Measurements from ENCODE around the gene INKA1. TPM values are rescaled to one million over a fixed set of nuclear protein-coding genes. Genes with fewer than 3 reads are reported as not detected.

Gene INKA1
- total and polyA plus RNA-seq, 9 donors, result 0.25 to 5.5 (median 3.4) TPM

DNA sequence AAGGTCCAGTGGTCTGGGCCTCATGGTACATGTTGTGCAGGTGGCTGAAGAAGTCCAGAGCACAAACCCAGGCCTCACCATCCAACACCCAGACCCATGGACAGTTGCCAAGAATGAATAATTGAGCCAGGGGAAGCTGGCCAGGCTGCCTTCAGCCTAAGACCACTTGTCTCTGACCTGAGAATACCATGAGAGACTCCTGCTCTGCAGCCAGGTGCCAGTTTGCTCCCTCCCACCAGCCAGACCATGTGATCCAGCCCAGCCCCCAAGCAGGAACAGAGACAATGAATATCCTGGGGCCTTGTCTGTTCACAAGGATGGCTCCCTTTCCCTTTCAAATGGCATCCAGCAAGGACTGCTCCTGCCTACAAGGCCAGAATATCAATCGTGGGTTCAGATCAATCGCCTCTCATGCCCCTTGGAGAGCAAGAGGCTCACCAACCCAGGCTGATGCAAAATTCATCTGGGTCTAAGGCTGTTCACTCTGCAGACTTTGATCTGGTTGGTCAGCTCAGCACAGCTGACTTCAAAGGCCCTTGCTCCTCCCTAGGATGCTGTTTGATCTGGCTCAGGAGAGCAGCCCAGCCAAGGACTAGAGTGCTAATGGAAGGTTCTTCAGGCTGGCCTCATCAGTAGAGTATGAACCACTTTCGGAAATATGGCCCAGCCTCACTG lies 39.9 kb downstream of the INKA1 start:
- Histone ChIP-seq H3K4me1 (ENCODE audit: insufficient read depth) (peaks cover 4% of the 10 kb centered on the region), H3K4me3 (no peak overlapping the region), H3K27me3 (no peaks in the 10 kb centered on the region), H3K36me3 (no peaks in the 10 kb centered on the region), H3K9me3 (no peaks in the 10 kb centered on the region), H3K27ac (no peak overlapping the region)
- TF ChIP-seq, protein P1, sequence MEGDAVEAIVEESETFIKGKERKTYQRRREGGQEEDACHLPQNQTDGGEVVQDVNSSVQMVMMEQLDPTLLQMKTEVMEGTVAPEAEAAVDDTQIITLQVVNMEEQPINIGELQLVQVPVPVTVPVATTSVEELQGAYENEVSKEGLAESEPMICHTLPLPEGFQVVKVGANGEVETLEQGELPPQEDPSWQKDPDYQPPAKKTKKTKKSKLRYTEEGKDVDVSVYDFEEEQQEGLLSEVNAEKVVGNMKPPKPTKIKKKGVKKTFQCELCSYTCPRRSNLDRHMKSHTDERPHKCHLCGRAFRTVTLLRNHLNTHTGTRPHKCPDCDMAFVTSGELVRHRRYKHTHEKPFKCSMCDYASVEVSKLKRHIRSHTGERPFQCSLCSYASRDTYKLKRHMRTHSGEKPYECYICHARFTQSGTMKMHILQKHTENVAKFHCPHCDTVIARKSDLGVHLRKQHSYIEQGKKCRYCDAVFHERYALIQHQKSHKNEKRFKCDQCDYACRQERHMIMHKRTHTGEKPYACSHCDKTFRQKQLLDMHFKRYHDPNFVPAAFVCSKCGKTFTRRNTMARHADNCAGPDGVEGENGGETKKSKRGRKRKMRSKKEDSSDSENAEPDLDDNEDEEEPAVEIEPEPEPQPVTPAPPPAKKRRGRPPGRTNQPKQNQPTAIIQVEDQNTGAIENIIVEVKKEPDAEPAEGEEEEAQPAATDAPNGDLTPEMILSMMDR (IDR thresholded peaks at IDR 0.05), result no peak
- no peak for TF ChIP-seq POLR2A (IDR thresholded peaks at IDR 0.05)
- no peak for DNase-seq
- WGBS, 3 donors, result 90 to 98% (median 95%) methylated on average over 3 of the region's 3 CpGs
- intact Hi-C loops (cut with DNase I), result loop anchor here in 2 of 4 donors (5.0 to 10.0 kb wide), 2 partner anchors 128 to 306 kb away; partner anchors contain the start of gene AMIGO3 (in 1 of the 2)

DNA sequence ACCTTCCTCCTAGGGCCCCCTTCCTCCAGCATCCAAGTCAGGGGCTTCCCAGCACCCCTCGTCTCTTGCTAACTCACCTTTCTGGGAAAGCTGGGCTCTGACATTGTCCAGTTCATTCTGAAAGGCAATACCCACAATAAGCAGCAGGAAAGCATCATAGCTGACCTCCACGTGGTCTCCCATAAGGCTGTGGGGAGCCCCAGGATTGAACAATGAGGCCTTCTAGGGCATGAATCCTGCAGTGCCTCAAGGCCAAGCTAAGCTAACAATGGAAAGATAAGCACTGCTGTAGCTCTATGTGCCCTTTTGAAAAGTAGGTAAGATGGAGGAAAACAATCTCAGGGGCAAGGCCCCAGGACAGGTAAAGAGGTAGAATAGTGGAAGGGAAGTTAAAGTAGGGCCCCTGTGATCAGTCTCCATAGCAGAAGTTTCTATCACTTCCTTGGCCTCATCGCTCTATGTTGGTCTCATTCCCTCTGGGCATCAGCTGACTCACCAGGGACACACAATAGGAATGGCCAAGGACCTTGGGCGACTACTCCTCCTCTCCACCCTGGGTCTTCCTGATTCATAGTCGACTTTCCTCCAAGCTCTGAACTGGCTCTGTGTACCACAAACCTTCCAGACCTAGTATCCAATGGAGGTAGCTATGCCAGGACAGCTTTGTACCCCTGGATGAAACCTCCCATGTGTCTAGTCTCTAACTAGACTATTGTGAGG lies 41.6 kb downstream of the INKA1 start:
- Histone ChIP-seq H3K4me1 (ENCODE audit: insufficient read depth) (peaks cover under 1% of the 10 kb centered on the region), H3K36me3 (no peaks in the 10 kb centered on the region), H3K4me3 (no peak overlapping the region), H3K27ac (no peak overlapping the region), H3K27me3 (no peaks in the 10 kb centered on the region), H3K9me3 (no peaks in the 10 kb centered on the region)
- TF ChIP-seq EP300 (IDR thresholded peaks at IDR 0.05), result no peak
- no peak for TF ChIP-seq POLR2A (IDR thresholded peaks at IDR 0.05)
- TF ChIP-seq, protein P1 (IDR thresholded peaks at IDR 0.05), result no peak
- intact Hi-C loops (cut with DNase I), result loop anchor here in 2 of 4 donors (5.0 to 10.0 kb wide), 2 partner anchors 130 to 307 kb away; partner anchors contain the start of gene AMIGO3 (in 1 of the 2)
- WGBS, 3 donors, result 74 to 91% (median 82%) methylated on average over 5 of the region's 5 CpGs
- no peak for DNase-seq

DNA sequence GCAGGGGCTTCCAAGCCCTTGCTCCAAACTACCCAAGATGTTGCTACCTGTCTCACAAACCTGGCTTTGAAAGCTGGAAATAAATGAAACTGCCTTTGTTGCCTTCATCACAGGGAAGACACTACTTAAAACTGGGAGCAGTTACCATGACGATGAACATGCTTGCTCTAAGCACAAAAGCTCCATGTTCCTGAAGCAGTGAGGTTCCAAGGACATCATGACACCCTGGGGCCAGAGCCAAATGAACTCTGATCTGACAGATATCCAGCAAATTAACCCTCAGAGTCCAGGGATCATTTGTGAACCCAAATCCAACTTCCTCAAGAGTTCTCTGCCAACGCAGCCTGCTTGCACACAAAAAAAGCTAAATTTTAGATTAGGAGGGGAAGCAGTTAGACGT lies 42.6 kb downstream of the INKA1 start:
- no peak overlapping the region for H3K27ac ChIP-seq
- H3K36me3 ChIP-seq, result no peaks in the 10 kb centered on the region
- H3K4me1 ChIP-seq (ENCODE audit: insufficient read depth), result no peaks in the 10 kb centered on the region
- no peak for TF ChIP-seq POLR2A (IDR thresholded peaks at IDR 0.05)
- TF ChIP-seq EP300 (IDR thresholded peaks at IDR 0.05), result no peak
- TF ChIP-seq, protein P1 (IDR thresholded peaks at IDR 0.05), result no peak
- WGBS, 3 donors, result 81 to 89% (median 83%) methylated on average over 3 of the region's 3 CpGs
- intact Hi-C loops (cut with DNase I), result loop anchor here in 1 of 4 donors (10.0 kb wide), 1 partner anchor 131 kb away; the partner anchor contains the start of gene AMIGO3
- no peak for DNase-seq
- no peaks in the 10 kb centered on the region for H3K27me3 ChIP-seq
- H3K4me3 ChIP-seq, result no peak overlapping the region
- H3K9me3 ChIP-seq, result no peaks in the 10 kb centered on the region

Small RNAs within 50 kb of the gene (microRNA-seq; reads per million reads assigned to microRNA genes)
- 0 to 1.9 (median 0.47) reads per million in 3 donors for gene MIR5193

Small RNAs within 50 kb of the gene (small RNA-seq; reads per million reads assigned to genes)
- gene COX6CP14, result not detected

Other genes with a start within 250 kb of the INKA1 start
- gene BSN, start 248.8 kb upstream of the INKA1 start, total RNA-seq, result 1 to 10 TPM in 2 of 7 donors, under 1 TPM in 5; 0.12 to 3.5 (median 0.83) TPM
- under 1 TPM; 0.13 to 0.41 TPM for gene BSN, start 248.8 kb upstream of the INKA1 start, polyA plus RNA-seq
- gene APEH, start 128.9 kb upstream of the INKA1 start, total RNA-seq, result 10 to 100 TPM; 33.7 to 90.9 (median 65.1) TPM
- gene APEH, start 128.9 kb upstream of the INKA1 start, polyA plus RNA-seq, result 10 to 100 TPM; 41.6 to 42.8 TPM
- gene MST1, start 113.8 kb upstream of the INKA1 start, total RNA-seq, result 10 to 100 TPM in 6 of 7 donors, 1 to 10 TPM in 1; 5.2 to 91.0 (median 17.3) TPM
- 10 to 100 TPM in 1 of 2 donors, 1 to 10 TPM in 1; 3.5 to 31.3 TPM for gene MST1, start 113.8 kb upstream of the INKA1 start, polyA plus RNA-seq
- 10 to 100 TPM; 15.9 to 37.6 (median 24.0) TPM for gene RNF123, start 113.7 kb upstream of the INKA1 start, total RNA-seq
- 10 to 100 TPM; 16.3 to 26.2 TPM for gene RNF123, start 113.7 kb upstream of the INKA1 start, polyA plus RNA-seq
- 1 to 10 TPM in 1 of 7 donors, under 1 TPM in 3, not detected in 3; 0.22 to 2.0 (median 0.31) TPM for gene AMIGO3, start 83.6 kb upstream of the INKA1 start, total RNA-seq
- gene AMIGO3, start 83.6 kb upstream of the INKA1 start, polyA plus RNA-seq, result under 1 TPM in 1 of 2 donors, not detected in 1; 0.77 TPM
- gene GMPPB, start 79.3 kb upstream of the INKA1 start, total RNA-seq, result 10 to 100 TPM; 14.5 to 38.5 (median 29.2) TPM
- gene GMPPB, start 79.3 kb upstream of the INKA1 start, polyA plus RNA-seq, result 1 to 10 TPM; 4.7 to 9.4 TPM
- 10 to 100 TPM; 27.9 to 52.4 (median 47.0) TPM for gene IP6K1, start 16.7 kb upstream of the INKA1 start, total RNA-seq
- 10 to 100 TPM; 31.3 to 48.5 TPM for gene IP6K1, start 16.7 kb upstream of the INKA1 start, polyA plus RNA-seq
- gene CDHR4, start 3.4 kb upstream of the INKA1 start, total RNA-seq, result 10 to 100 TPM in 1 of 7 donors, 1 to 10 TPM in 4, not detected in 2; 1.3 to 37.7 (median 3.1) TPM
- under 1 TPM in 1 of 2 donors, not detected in 1; 0.16 TPM for gene CDHR4, start 3.4 kb upstream of the INKA1 start, polyA plus RNA-seq
- 10 to 100 TPM; 41.6 to 84.9 (median 76.3) TPM for gene UBA7, start 10.7 kb downstream of the INKA1 start, total RNA-seq
- 10 to 100 TPM; 29.3 to 58.0 TPM for gene UBA7, start 10.7 kb downstream of the INKA1 start, polyA plus RNA-seq
- 1 to 10 TPM; 1.8 to 4.5 (median 2.9) TPM for gene TRAIP, start 53.3 kb downstream of the INKA1 start, total RNA-seq
- 1 to 10 TPM; 1.9 to 2.8 TPM for gene TRAIP, start 53.3 kb downstream of the INKA1 start, polyA plus RNA-seq
- under 1 TPM in 1 of 7 donors, not detected in 6; 0.18 TPM for gene CAMKV, start 66.6 kb downstream of the INKA1 start, total RNA-seq
- not detected for gene CAMKV, start 66.6 kb downstream of the INKA1 start, polyA plus RNA-seq
- 1 to 10 TPM; 1.1 to 2.2 (median 1.4) TPM for gene MST1R, start 100.6 kb downstream of the INKA1 start, total RNA-seq
- 1 to 10 TPM in 1 of 2 donors, under 1 TPM in 1; 0.98 to 1.8 TPM for gene MST1R, start 100.6 kb downstream of the INKA1 start, polyA plus RNA-seq
- 10 to 100 TPM in 1 of 7 donors, 1 to 10 TPM in 6; 3.7 to 13.2 (median 8.0) TPM for gene MON1A, start 126.5 kb downstream of the INKA1 start, total RNA-seq
- gene MON1A, start 126.5 kb downstream of the INKA1 start, polyA plus RNA-seq, result 1 to 10 TPM; 2.8 to 5.6 TPM
- 100 to 1,000 TPM in 1 of 7 donors, 10 to 100 TPM in 6; 70.1 to 108 (median 88.0) TPM for gene RBM6, start 136.9 kb downstream of the INKA1 start, total RNA-seq
- gene RBM6, start 136.9 kb downstream of the INKA1 start, polyA plus RNA-seq, result 100 to 1,000 TPM in 1 of 2 donors, 10 to 100 TPM in 1; 76.1 to 108 TPM